Amniotic stem cell (primary cell): ENCODE measurements around the gene RAB21.
"Not testable (repeated sequence)": the region's sequence is repeated elsewhere in the genome, so short reads cannot be mapped to it uniquely, and the experiment has no call there.

ENCODE experiments used
- DNase-seq: peaks from one replicate; lab custom pipeline; 2025; lab: John Stamatoyannopoulos, UW

The RAB21 gene

DNA sequence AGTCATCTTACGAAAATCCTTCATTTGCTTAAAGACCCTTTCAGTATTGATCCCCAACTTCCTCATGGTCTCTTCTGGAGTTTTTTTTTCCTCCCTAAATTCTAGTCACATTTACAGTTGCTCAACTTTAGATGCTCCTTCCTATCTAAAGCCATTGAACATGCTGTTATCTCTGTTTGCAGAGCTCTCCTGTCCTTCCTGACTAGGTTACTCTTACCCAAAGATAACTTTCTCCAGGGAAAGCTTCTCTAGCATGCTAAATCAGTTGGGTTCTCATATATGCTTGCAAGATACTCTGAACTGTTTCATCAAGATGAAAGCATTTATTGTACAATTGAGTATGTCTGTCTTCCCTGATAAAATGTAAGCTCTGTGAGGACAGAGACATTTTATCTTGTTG lies 1.8 kb upstream of the RAB21 start:
- DNase-seq: no peak

DNA sequence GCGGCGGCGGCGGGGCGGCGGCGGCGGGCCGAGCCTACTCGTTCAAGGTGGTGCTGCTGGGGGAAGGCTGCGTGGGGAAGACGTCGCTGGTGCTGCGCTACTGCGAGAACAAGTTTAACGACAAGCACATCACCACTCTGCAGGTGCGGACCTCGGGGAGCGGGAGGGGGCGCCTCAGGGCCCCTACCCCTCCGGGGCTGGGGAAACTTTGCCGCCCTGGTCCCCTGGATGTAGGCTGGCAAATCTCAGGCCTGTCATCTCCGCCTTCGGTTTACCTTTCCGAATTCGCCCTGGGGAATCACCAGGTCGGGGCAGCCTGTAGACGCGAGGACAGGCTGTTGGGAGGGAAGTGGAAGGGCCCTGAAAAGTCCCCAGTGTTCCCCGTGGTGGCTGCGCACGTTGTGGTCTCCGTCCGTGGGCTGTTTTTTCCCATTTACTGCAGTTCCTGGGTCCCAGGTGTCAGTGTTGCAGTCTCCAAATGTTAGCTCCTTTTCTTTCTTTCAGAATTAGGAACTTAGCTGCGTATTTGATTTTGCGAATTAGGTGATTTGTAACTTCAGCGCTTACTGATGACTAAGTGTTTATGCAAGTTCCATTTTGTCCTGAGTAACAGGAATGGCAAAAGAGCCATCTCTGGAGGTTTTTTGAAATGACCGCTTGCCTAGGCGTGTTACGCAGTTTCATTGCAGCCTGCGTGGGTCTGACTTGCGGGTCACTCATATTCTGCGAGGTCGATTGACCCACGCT lies 656 bp downstream of the RAB21 start:
- peak; percentile 19 for DNase-seq

DNA sequence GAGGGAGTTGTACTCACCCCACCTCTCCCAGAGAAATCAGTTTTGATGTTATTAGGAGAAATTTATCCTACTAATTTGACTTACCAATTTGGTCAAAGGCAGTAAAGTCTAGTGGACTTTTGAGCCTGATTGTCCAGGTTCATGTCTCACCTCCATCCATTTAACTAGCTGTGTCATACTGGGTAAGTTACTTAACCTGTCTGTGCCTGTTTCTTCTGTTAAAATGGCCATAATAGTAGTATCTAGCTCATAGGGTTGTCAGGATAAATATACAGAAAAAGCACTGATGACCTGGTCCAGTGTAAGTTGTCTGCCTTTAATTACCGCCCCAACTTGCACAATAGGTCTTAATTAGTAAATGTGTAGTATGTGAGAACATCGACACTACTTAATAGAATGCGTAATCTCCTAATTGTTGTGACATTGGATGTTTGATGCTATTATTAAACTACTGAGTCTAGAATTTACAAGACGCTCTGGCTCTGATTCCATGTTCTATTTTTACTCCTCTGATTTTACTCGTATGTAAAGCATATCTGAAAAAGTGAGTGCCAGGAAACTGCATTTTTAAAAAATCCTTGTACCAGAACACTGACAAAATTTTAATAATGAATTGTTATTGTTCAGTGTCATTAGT lies 1.5 kb downstream of the RAB21 start:
- DNase-seq: no peak

DNA sequence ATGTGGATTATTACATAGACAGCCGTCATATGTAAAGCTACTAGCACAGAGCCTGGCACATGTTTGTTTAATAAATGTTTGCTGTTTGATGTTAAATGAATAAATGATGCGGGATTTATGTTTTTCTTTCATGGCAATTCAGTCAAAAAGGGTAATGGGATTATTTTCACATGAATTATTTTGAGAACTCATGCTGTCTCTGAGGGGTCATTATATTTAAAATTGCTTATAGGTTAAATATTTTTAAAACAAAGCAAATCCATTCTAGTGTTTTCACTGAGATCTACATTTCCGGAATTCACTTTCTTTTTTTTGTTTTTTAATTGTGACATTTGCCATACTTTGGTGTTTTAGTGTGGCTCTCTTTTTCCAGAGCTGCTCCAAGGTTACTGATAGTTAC lies 5.3 kb downstream of the RAB21 start:
- DNase-seq: no peak

DNA sequence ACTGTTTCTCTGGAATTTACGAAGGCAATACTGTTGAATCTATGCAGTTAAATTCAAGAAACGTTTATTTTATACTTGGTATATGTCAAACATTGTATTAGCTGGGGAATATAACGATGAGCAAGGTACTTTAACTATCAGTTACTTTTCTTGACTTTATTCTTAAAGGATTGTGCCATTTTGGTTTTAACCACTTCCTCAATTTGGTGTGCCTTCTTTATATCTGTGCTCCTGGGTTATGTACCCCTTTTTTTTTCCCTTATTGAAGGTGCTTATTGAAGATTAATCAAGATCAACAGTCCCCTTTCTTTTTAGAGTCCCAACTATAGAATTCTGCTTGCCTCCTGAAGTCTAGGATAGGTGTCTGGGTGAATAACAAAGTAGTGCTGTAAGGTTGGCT lies 5.8 kb downstream of the RAB21 start:
- no peak for DNase-seq

DNA sequence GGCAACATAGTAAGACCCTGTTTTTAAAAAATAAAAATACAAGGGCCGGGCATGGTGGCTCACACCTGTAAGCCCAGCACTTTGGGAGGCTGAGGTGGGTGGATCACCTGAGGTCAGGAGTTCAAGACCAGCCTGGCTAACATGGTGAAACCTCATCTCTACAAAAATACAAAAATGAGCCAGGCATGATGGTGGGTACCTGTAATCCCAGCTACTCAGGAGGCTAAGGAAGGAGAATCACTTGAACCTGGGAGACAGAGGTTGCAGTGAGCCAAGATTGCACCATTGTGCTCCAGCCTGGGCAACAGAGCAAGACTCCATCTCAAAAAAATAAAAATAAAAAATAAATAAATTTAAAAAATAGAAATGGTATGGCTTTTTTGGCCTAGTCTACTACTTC lies 6.7 kb downstream of the RAB21 start:
- DNase-seq: not testable (repeated sequence)

DNA sequence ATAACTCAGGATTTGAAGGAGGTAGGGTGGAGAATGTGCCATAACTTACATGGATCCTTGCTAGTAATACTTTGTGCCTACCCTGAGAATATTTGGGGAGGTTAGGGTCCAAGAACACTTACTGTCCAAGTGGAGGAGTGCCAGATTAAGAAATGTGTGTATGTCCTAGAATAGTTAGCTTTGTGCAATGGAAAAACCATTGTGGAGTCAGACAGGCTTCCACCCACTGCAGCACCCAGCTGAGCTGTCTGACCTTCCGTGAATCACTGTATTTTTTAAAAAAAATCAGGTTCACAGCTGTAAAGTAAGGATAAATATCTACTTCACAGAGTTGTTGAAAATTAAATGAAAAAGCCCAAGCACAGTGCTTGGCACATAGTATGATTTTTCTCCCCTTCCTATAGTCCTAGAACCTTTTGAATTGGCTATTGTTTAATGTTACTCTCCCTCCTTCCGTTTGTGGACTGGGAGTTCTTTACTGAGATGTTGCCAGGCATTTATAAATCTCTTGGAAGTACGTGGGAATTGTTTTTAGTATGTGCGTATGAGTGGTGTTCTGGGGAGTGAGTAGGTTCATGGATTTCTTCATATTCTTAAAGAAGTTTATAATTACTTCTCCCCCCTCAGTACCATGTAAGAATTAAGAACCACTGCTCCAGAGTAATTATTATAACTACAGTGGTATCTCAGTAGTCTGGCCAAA lies 9.2 kb downstream of the RAB21 start:
- DNase-seq: no peak

DNA sequence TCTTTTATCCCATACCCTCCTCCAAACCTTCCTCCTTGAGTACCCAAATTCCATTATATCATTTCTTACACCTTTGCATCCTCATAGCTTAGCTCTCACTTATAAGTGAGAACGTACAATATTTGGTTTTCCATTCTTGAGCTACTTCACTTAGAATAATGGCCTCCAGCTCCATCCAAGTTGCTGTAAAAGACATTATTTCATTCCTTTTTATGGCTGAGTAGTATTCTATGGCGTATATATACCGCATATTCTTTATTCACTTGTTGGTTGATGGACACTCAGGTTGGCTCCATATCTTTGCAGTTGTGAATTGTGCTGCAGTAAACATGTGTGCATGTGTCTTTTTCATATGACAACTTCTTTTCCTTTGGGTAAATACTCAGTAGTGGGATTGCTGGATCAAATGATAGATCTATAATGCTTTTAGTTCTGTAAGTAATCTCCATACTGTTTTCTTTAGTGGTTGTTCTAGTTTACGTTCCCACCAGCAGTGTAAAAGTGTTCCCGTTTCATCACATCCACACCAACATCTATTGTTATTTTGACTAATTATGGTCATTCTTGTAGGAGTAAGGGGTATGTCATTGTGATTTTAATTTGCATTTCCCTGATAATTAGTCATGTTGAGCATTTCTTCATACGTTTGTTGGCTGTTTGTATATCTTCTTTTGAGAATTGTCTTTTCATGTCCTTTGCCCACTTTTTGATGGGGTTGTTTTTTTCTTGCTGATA lies 10.1 kb downstream of the RAB21 start:
- DNase-seq: no peak

DNA sequence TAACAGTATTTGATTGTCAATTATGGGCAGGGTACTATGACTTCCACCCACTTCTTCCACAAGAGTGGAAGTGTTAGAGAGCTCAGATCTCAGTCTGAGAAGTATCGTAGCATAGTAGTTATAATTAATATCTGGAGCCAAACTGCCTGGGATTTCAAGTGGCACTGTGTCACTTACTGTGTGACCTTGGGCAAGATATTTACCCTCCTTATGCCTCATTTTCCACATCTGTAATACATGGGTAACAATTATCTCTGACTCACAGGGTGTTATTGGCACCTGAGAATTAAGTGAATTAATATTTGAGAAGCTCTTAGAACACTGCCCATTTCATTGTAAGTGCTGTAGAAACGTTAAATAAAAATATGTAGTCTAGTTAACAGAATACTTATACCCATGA lies 11.5 kb downstream of the RAB21 start:
- no peak for DNase-seq

DNA sequence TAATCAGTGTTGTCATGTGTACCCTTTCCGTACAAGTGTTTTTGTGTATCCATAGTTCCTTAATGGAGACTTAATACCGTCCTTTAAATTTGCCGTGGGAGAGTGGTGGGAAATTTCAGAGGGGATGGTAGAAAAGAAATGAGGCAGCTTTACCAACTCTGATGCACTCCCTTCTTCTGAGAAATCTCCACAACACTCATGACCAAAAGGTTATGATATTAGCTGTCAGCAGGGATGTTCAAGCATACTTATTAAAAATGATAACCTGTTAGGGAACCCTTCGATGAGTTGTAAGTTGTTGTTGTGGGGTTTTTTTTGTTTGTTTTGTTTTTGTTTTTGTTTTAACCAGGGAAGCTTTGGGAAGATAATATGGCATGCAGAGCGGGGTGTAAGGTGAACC lies 12.5 kb downstream of the RAB21 start:
- no peak for DNase-seq

DNA sequence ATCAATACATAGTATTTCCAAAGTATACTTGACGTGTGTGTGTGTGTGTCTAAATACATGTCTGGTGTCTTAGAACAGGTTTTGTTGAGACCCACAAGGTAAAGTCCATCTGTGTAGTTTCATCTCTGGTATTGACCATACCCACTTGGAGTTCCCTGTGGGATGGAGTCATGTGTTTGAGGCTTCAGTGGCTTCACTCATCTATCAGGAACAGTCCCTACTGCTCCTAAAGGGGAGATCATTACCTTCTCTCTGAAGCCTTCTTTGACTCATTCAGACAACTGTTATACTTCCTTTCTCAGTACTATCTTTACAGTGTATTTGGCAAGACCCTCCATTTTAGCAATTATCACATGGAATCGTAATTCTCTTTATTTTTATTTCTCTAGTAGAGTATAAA lies 14.2 kb downstream of the RAB21 start:
- no peak for DNase-seq

DNA sequence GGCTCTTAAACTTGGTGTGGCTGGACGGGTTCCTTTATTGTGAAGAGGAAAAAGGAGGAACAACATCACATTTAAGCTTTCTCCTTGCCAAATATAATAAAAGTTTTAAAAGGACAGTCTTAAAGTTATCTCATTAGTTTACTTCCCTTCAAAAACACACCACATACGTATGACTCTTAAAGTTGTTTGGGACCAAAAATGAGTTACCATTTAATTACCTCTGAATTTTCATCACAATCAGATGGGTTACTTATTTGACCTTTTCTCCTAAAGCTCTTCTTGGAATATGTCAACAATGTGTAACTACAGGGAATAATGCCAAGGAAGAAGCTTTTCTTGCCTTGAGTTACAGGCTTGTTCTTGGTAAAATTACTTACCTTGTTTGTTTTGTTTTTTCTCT lies 16.4 kb downstream of the RAB21 start:
- DNase-seq: no peak

DNA sequence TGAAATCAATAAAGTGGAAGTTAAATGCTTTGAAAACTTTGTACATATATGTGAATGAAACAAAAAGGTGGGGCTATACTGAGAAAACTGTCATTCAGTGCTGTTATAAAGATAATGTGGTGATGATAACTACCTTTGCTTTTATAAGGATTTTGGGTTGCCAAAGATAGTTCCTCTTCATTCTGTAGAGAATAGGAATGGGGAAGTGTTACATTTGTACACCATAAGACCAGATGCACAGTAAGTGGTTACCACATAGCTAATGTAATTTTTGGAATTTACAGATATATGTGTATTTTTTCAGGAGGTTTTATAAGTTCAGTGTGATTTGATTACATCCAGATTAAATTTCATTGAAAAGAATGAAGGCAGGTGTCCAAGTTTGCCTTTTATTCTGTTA lies 18.1 kb downstream of the RAB21 start:
- DNase-seq: no peak

DNA sequence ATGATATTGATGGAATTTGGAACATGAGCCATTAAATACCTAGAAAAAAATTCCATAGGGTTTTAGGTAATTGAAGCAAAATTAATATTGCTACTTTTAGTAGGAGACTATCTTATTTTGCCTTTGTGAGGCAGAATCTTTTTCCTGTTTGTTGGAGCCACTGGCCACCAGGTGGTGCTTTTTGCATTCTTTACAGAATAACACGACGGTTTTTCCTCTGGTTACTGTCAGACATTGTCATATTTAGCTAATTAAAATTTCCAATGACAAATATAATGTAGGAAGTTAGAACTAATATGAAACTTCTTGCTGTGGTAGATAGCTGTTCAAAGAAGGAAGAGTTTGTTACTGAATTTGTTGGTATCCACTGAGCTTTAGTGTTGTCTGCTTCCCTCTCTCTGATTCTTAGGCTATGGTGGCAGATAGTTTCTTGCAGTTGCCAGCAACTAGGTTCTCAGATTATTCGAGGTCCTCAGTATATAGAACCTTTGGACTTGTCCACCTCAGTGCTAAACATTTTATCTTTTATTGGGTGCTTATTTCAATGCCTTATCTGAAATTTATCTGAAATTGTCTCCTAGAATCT lies 25.7 kb downstream of the RAB21 start:
- peak; percentile 40 for DNase-seq

DNA sequence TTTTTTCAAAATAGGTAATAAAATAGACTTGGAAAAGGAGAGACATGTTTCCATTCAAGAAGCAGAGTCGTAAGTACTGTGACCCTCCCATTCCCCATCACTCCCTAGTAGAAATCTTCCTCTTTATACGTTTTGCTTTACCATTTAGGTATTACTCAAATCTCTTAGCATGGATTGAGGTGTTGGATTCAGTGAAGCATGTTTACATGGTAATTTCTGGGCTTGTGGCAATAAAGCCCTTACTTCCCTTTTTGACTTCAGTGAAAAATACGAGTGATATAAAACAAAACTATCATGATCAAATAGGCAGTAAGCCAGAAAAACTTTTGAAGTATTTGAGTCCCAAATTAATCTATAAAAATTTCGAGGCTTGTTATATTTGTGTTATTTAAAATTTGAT lies 27.4 kb downstream of the RAB21 start:
- DNase-seq: no peak

DNA sequence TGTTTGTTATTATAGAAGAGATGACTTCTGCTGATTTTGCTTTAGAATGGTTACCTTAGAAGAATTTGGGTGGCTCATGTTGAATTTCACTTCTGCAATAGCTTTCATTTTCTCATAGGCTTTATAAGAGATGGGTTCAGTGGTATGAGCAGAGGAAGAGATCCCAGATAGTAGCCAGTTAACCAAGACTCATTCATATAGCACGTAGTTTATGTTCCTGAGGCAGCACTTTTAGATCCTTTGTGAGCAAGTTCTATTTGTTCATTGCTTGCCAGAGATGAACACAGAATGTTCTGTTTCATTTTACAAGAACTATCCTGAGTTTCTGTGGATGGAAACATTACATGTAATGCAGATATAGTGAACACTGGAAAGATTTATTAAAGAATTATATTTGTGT lies 32.2 kb downstream of the RAB21 start:
- no peak for DNase-seq

DNA sequence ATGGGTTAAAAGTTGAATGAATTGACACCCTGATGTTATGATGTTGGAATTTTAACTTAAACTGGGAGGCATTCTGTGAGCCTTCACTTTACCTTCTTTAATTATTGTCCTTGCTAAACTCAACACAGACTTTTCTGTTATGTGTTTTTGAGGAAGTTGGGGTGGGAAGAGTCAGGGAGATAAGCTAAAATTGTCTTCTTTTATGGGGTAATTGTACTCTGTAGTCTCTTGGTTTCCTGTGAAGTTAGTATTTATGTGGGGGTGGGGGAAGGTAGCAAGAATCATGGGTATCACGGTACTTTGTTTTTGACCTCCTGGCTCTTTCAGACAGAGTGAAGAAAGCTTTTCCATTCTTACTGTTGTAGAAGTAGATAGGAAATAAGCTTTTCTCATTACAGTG lies 32.9 kb downstream of the RAB21 start:
- no peak for DNase-seq

DNA sequence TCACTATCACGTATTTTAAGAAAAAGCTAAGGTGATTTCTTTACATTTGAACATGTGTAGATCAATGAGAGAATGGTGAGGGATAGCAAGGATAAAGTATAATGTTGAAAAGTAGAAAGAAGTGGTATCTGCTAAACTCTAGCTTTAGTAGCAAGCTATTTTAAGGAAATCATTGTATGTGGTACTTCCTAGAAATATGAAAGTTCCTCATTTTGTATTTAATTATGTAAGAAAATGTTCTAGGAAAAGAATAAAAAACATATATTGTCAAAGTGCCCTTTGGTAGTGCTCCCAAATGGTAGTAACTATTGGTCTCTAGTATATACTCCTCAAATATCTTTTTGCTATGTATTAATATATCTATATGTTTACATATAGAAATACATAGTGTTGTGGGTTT lies 35.7 kb downstream of the RAB21 start:
- no peak for DNase-seq

DNA sequence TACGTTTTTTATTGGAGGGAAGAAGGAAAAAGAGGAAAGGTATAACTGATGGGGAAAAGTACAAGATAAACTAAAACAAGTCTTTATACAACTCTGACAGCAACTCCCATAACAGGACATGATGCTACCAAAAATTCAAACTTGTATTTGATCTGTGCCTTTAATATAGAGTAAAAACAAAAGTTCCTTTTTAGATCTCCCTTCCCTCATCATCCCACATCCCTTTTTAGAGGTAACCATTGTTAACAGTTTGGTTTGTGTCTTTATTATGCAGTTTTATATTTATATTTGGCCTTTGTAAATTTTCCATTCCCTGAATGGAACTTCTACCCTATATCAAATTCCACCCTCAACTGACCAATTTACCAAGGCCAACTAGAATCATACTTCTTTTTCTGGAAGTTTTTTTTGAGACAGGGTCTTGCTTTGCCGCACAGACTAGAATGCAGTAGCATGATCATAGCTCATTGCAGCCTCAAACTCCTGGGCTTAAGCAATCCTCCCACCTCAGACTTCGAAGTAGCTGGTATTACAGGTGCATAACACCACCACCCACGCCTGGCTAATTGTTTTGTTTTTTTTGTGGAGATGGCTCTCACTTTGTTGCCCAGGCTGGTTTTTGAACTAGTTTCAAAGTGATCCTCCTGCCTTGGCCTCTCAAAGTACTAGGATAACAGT lies 36.9 kb downstream of the RAB21 start:
- DNase-seq: no peak

DNA sequence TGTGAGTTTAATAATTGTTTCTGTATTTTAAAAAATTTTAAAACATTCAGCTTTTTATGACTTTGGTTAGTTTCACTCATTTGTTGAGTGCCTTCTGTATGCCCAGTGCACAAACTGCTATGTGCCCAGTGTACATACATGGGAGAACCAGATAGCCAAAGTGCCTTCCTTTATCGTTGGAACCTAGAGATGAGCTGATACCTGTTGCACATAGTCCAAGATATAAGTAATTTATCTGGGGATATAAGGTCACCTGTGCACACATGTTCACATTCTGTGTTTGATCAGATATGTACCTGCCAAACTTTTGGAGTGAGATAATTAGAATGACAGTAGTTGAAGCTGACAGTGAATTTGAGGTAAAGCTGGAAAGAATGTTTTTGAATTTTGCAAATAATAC lies 37.9 kb downstream of the RAB21 start:
- DNase-seq: no peak

DNA sequence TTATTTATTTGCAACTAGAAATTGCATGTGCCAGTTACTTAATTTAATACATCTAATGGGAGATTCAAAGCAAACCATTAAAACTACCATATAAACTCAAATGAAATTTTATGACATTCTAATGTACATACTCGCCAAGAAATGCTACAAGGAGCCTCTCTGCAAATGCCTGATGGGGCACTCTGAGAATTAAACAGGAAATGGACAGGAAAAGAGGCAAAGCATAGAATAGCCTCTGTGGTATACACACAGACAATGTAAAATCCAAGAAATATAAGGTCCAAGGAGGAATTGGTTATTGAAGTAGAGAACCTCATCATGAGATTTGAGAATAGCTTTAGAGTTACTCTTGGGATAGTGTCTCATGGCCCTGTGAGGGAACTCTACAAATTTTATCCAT lies 41.2 kb downstream of the RAB21 start:
- no peak for DNase-seq

DNA sequence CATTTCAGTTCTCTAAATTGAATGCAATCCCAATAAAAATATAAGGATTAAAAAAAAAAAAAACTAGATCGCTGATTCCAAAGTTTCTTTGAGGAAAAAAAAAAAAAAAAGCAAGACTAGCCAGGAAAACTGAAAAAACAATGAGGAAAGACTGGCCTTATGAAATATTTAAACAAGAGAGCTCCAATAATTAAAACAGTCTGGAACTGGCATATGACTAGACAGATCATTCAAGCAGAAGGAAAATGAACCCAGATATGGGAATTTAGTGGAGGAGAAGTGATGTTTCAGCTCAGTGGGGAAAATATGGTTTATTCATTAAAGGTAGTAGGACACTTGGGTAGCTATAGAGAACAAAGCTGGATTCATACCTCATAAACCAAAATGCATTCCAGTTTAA lies 42.9 kb downstream of the RAB21 start:
- DNase-seq: no peak
